ENCODE data around the gene SYTL2.

SYTL2 gene

GRCh38 chr11:85651118-85651517 lies 159.8 kb downstream of the SYTL2 start:
- no peak for DNase-seq

GRCh38 chr11:85647604-85648299 lies 163.2 kb downstream of the SYTL2 start, which contains the start of gene TMEM126A:
TSS of gene TMEM126A (plus strand) at chr11:85647967. CDS start at chr11:85650256, 2,289 bp downstream.
- peak; percentile 80 to 91 (median 86) for DNase-seq

- no peak for DNase-seq
These were observed 163.9 kb downstream of the SYTL2 start for GRCh38 chr11:85647078-85647477.

Data from T-helper 1 cell (primary cell).